Mesodermal cell (in vitro differentiated cells): ENCODE measurements around the gene GPR63. TPM values are rescaled to one million over a fixed set of nuclear protein-coding genes. Genes with fewer than 3 reads are reported as not detected.
"Not testable (repeated sequence)": the region's sequence is repeated elsewhere in the genome, so short reads cannot be mapped to it uniquely, and the experiment has no call there.

Experiments
- H3K27ac ChIP-seq: 2 replicates; pipeline ENCODE4 v1.7.0; 2013; ENCODE audit warnings: mild to moderate bottlenecking, low read depth, low read length, moderate library complexity; ENCODE audit not compliant: severe bottlenecking
- H3K36me3 ChIP-seq: 2 replicates; pipeline ENCODE4 v1.7.1; 2013; ENCODE audit warnings: mild to moderate bottlenecking, low read length, moderate library complexity; ENCODE audit not compliant: control insufficient read depth, insufficient read depth
- H3K4me1 ChIP-seq: one replicate; pipeline ENCODE4 v1.7.1; 2013; ENCODE audit warnings: mild to moderate bottlenecking, low read length; ENCODE audit not compliant: insufficient read depth, control insufficient read depth, poor library complexity, severe bottlenecking
- H3K4me3 ChIP-seq: 2 replicates; pipeline ENCODE4 v1.7.0; 2013; ENCODE audit warnings: low read length, control low read depth, mild to moderate bottlenecking; ENCODE audit not compliant: insufficient read depth, poor library complexity, severe bottlenecking; ENCODE audit errors: extremely low read depth
- H3K9me3 ChIP-seq: 2 replicates; pipeline ENCODE4 v1.7.1; 2013; ENCODE audit warnings: mild to moderate bottlenecking, low read length, moderate library complexity; ENCODE audit not compliant: control insufficient read depth
- WGBS, 2 experiments: methylation state at CpG; one replicate each; pipeline ENCODE4 v1.1.5; 2013; ENCODE audit warnings: missing lambda C conversion rate in 2 of 2; ENCODE audit not compliant: insufficient coverage in 2 of 2; 5-methylcytosine and 5-hydroxymethylcytosine counted together
- polyA plus RNA-seq, 2 experiments: library from polyadenylated mRNA; stranded (reverse); fragments of 50-300 nt; gene quantifications; one replicate each; pipeline ENCODE4 v1.2.3, GENCODE V29; 2013

GPR63 gene, protein sequence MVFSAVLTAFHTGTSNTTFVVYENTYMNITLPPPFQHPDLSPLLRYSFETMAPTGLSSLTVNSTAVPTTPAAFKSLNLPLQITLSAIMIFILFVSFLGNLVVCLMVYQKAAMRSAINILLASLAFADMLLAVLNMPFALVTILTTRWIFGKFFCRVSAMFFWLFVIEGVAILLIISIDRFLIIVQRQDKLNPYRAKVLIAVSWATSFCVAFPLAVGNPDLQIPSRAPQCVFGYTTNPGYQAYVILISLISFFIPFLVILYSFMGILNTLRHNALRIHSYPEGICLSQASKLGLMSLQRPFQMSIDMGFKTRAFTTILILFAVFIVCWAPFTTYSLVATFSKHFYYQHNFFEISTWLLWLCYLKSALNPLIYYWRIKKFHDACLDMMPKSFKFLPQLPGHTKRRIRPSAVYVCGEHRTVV
- polyA plus RNA-seq (2013, experiment 1 of 2): 2.3 TPM
- 2.4 TPM for polyA plus RNA-seq (2013, experiment 2 of 2)

DNA sequence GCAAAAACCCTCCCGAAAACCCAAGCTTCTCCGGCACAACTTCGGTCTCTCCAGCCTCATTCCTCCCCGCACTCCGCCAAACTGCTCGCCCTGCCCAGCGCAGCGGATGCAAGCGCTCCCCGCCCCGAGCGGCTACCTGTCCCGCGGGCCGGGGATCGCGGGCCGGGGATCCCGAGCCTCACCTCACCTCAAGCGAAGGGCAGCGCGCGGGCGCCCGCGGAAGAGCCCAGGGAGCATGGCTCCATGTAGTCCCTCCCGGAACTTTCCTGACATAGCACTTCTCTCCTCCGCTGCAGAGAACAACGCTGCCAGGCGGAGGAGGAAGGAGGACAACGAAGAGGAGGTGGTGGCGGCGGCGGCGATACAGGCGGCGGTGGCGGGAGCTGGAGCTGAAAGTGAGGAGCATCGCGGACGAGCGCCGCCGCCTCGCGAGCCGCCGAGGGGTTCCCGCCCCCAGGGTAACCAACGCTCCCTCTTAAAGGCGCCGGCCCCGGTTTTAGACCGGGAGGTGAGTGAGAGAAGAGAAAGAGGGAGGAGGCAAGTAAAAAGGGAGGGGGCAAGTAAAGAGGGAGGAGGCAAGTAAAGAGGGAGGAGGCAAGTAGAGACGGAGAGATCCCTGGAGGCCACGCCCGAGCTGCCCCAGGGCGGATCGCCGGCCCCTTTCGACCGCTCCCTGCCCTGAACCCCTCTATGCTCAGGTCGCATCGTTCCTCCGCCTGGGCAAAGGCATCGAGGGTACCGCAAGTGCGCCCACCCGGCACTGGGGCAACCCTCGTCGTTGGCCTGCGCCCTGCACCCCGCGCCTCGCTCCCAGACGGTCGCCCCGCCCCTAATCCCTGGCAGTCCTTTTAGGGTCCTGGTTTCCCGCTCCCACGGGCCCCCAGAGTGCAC lies at the start of gene GPR63:
TSS of gene GPR63 (minus strand) at position 397 of the 891 bp plus-strand sequence. CDS start 37,746 bp downstream, outside the sequence.
- Histone ChIP-seq H3K27ac (no peak within 1 kb of the TSS), H3K9me3 (no peaks in the 10 kb centered on the region), H3K4me1 (peaks cover 8% of the 10 kb centered on the region), H3K4me3 (peak within 1 kb of the TSS; percentile 78), H3K36me3 (no peaks in the 10 kb centered on the region)
- WGBS, 2 experiments: 1% methylated on average over 69 to 71 of the region's 80 CpGs

DNA sequence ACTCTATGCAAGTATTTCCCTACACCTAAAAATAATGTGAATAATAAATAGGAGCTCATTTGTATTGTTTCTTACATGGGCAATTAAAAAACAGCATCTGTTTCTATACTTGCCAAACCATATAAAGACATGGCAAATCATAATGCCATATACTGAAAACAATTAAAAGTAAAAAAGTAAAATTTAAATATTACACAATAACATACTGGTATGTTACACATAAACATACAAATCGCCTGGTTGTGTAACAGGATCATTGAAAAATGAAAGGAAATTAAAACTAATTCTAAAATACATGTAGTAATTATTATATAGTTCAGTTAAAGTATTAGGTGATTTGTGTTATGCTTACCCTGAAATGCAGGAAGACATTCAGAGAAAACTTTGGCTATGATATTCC lies 49.2 kb upstream of the GPR63 start:
- no peaks in the 10 kb centered on the region for H3K4me1 ChIP-seq
- H3K9me3 ChIP-seq: no peaks in the 10 kb centered on the region
- WGBS, 2 experiments: no CpG with 5 or more reads among the region's 1 CpG
- H3K27ac ChIP-seq: no peak overlapping the region
- no peak overlapping the region for H3K4me3 ChIP-seq
- peaks cover 13% of the 10 kb centered on the region for H3K36me3 ChIP-seq

DNA sequence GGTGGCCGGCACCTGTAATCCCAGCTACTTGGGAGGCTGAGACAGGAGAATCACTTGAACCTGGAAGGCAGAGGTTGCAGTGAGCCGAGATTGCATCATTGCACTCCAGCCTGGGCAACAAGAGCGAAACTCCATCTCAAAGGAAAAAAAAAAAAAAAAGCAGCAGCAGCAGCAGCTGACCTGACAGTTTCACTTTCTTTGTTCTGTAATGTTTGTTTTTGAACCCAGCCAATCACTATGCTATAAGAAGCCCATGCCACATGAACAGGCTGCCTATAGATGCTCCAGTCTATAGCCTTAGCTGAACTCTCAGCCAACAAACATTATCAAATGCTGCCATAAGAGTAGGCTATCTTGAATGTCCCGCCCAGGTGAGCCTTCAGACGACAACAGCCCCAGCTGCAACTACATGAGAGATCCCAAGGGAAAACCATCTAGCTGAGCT lies 47.9 kb upstream of the GPR63 start:
- H3K4me1 ChIP-seq, H3K9me3 ChIP-seq, H3K36me3 ChIP-seq, H3K4me3 ChIP-seq, H3K27ac ChIP-seq: not testable (repeated sequence)
- 78 to 100% methylated on average over 1 to 5 of the region's 5 CpGs for WGBS, 2 experiments

DNA sequence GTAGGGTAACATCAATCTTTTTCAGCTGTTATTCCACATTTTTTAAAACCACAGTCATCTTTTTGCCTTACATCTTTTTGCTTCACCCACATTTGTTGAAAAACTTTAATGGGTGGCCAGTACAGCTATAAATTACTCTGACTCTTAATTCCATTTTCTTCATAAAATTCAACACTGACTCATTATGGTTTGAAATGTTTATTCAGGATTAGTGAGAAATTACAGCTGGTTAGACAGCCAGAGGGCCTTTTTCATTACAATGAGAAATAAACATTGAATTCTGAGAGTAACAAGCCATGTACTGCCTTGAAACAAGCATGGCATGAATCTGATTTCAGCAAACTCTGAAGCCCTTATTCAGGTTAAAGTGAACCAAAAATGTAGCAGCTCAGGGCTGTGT lies 40.9 kb upstream of the GPR63 start:
- Histone ChIP-seq H3K9me3 (no peaks in the 10 kb centered on the region), H3K4me3 (no peak overlapping the region), H3K36me3 (no peaks in the 10 kb centered on the region), H3K27ac (no peak overlapping the region), H3K4me1 (no peaks in the 10 kb centered on the region)

DNA sequence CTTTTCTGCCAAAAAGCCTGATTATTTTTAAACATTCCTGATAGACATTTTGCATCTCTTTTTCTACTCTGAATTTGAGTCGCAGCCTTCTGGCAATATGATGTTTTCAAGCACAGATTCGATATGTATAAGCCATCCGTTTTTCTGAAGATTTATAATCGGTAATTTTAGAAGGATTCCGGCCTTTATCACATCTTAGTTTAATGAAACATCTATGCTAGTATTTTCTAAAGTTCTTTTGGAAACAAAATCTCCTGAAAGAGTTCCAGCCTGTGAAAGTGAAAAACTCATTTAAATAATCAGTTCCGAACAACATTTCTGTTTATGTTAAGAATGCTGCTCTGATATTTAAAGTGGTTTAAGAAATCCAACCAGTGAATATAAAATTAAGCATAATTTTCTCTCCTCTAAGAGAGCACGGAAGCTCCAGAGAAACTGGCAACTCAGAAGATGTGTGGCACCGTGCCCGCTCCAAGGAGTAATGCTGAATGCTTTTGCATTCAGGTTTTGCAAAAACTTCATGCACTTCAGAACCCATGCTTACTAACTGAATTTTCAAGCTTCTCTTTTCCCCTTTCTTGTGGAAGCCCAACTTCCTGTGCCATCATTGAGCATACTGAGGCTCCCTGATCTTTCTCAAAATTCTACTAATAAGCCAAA lies 39.7 kb upstream of the GPR63 start:
- no peaks in the 10 kb centered on the region for H3K36me3 ChIP-seq
- WGBS, 2 experiments: 92 to 94% methylated on average over 4 of the region's 9 CpGs
- H3K4me3 ChIP-seq: no peak overlapping the region
- no peaks in the 10 kb centered on the region for H3K9me3 ChIP-seq
- H3K4me1 ChIP-seq: no peaks in the 10 kb centered on the region
- no peak overlapping the region for H3K27ac ChIP-seq

DNA sequence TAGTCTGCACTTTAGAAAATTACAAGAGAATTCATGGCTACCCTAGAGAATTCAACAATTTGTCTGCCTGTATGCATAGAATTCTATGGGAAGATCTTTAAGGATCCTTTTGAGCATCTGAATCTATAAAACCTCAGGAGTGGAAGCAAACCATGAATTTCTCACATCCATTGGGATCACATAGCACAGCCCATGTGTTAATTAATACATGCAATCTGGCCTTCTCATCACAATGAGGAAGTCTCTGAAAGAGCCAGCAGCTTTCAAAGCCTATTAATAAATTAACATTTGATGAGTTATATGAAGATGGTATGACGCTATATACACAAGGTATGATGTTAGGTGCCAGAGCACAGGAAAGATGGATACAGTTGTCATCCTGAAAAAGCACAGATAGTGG lies 35.7 kb upstream of the GPR63 start:
- WGBS, 2 experiments: no CpG with 5 or more reads among the region's 1 CpG
- no peaks in the 10 kb centered on the region for H3K4me1 ChIP-seq
- H3K27ac ChIP-seq: no peak overlapping the region
- H3K36me3 ChIP-seq: no peaks in the 10 kb centered on the region
- no peak overlapping the region for H3K4me3 ChIP-seq
- H3K9me3 ChIP-seq: no peaks in the 10 kb centered on the region

DNA sequence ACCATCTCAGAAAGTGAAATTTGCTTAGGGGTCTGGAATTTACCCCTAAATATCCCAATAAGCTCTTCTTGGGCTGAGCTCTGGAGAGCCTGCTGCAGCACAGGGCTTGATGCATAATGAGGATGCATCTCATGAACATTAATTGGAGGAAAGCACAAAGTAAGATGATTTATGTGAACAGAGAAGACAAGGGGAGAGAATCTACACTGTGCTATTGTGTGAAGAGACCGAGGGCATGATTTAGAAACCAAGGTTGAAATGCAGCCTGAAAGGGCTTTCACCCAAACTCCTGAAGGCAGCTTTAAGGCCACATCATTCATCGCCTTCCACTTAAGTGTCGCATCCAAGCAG lies 27.8 kb upstream of the GPR63 start:
- Histone ChIP-seq H3K4me1 (no peaks in the 10 kb centered on the region), H3K27ac (no peak overlapping the region), H3K9me3 (no peaks in the 10 kb centered on the region), H3K36me3 (no peaks in the 10 kb centered on the region), H3K4me3 (no peak overlapping the region)
- WGBS, 2 experiments: 80 to 100% methylated on average over 1 to 2 of the region's 3 CpGs

DNA sequence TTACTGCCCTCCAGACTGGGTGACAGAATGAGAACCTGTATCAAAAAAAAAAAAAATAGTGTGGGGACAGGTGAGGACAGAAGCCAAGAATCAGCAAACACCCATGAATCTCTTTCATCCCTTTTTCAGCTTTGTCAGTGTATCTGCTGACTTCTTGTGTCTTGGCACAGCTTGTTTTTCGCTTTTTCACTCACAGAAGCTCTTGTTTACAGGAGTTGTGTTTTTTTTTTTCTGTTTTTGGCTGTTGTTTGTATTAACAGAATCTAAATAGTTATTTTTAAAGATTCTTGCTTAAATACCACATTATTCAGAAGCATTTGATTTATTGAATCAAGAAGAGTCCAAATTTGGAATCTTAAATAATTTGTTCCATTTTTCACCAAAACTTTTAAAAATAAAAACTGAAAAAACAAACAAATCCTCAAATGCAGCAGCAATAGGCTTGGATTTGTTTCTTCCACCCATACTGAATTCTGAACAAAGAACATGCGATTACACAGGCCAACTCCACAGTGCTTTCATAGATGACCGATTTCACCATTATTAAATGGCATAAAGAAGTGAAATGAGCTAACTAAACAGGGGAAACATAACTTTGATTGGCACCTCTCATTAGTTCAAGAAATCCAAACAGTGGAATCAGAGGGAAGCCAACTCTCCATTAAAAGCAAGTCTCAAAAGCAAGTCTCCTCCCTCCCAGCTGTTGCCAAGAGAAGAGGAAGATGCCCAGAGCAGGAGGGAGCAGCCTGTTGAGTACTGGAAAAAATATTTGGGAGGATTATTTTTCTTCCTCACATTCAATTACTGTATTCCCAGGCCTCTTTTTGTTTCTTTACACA lies 27.2 kb upstream of the GPR63 start:
- Histone ChIP-seq H3K4me1 (no peaks in the 10 kb centered on the region), H3K27ac (no peak overlapping the region), H3K4me3 (no peak overlapping the region), H3K9me3 (no peaks in the 10 kb centered on the region), H3K36me3 (no peaks in the 10 kb centered on the region)
- WGBS, 2 experiments: 80% methylated on average over 1 of the region's 3 CpGs; no CpG with 5 or more reads in 1 of the 2 experiments

DNA sequence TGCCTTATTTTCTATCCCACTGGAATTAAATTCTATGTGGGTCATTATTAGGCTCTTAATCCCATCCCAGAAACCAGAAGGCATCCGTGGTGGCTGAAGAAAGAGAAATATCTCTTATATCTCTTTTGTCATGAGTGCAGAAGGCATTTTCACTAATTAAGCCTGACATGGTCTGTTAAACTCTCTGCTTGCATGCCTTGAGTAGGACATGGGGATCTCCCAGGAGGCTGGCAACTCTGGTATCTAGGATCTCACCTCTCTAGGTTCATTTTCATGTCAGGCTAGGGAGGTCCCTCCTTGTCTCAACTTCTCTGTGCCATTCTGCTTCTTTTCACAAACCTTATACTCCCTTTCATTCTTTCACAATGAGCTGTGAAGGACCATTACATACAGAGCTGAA lies 25.3 kb upstream of the GPR63 start:
- H3K36me3 ChIP-seq: no peaks in the 10 kb centered on the region
- no peaks in the 10 kb centered on the region for H3K9me3 ChIP-seq
- no peak overlapping the region for H3K4me3 ChIP-seq
- H3K27ac ChIP-seq: no peak overlapping the region
- H3K4me1 ChIP-seq: no peaks in the 10 kb centered on the region
- WGBS, 2 experiments: no CpG with 5 or more reads among the region's 1 CpG

DNA sequence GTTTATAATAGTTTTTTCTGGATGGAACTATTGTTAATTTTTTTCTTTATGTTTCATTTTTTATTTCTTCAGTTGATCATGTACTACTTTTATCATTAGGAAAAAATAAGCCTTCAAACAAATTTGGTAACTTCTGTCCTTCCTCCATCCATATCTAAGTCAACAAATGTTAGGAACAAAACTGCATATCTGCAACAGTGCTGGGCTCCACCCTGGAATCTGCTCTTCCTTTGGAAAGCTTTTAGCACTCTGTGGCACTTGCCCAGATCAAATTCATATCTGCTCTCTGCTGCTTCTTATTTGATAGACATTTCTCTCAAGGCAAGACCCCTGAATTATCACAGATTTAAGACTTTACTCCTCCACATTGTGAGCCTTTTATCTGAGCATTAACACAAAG lies 24.3 kb upstream of the GPR63 start:
- Histone ChIP-seq H3K4me3 (no peak overlapping the region), H3K4me1 (no peaks in the 10 kb centered on the region), H3K27ac (no peak overlapping the region), H3K36me3 (no peaks in the 10 kb centered on the region), H3K9me3 (no peaks in the 10 kb centered on the region)
